ENCODE data around the gene RPL36.

- TF ChIP-seq CTCF (IDR thresholded peaks at IDR 0.05; ENCODE audit: poor library complexity) (no peak), EZH2 (IDR thresholded peaks at IDR 0.05; ENCODE audit: borderline replicate concordance) (no peak)
Measured at GRCh38 chr19:5661483-5661882, 28.6 kb upstream of the RPL36 start.

Measured in hepatocyte (in vitro differentiated cells).